ENCODE measurements around the gene OR13A1.

GRCh38 chr10:45279682-45280081, 35.7 kb downstream of the OR13A1 start:
- no peak for TF ChIP-seq YY1 (IDR thresholded peaks at IDR 0.05; ENCODE audit: insufficient read depth, insufficient read length)
- no peak for TF ChIP-seq ZNF274 (IDR thresholded peaks at IDR 0.05; ENCODE audit: low read depth, low read length)
- no peak for TF ChIP-seq SUZ12 (IDR thresholded peaks at IDR 0.05; ENCODE audit: extremely low read depth, insufficient read depth, insufficient read length)

Data from NT2/D1 (cell line).